Neural cell (in vitro differentiated cells): ENCODE results near the gene CFL1.
"Not testable (repeated sequence)": the region's sequence is repeated elsewhere in the genome, so short reads cannot be mapped to it uniquely, and the experiment has no call there.

Source experiments
- CTCF ChIP-seq: fragments of 450-650 bp; IDR thresholded peaks from 2 replicates; pipeline ENCODE4 v1.5.1; 2014; ENCODE audit warnings: antibody characterized with exemption, mild to moderate bottlenecking, moderate library complexity; ENCODE audit not compliant: poor library complexity, severe bottlenecking
- EP300 ChIP-seq: fragments of 450-650 bp; conservative IDR thresholded peaks from 2 replicates; pipeline ENCODE4 v1.6.1; 2014; ENCODE audit warnings: antibody characterized with exemption, mild to moderate bottlenecking, moderate library complexity; ENCODE audit not compliant: poor library complexity, severe bottlenecking
- EZH2 ChIP-seq: fragments of 200-600, 300-800 bp; shearing (Covaris generic), sonication (generic); IDR thresholded peaks from 2 replicates; pipeline ENCODE4 v1.6.1; 2014; ENCODE audit warnings: antibody characterized with exemption, low read length, borderline replicate concordance, mild to moderate bottlenecking; ENCODE audit not compliant: insufficient read depth, poor library complexity, severe bottlenecking
- POLR2AphosphoS5 ChIP-seq: IDR thresholded peaks from 2 replicates; pipeline ENCODE4 v1.6.1; 2012
- RAD21 ChIP-seq: fragments of 450-650 bp; conservative IDR thresholded peaks from 2 replicates; pipeline ENCODE4 v1.6.1; 2014; ENCODE audit warnings: antibody characterized with exemption, mild to moderate bottlenecking, moderate library complexity
- REST ChIP-seq: IDR thresholded peaks from 2 replicates; pipeline ENCODE4 v1.6.1; 2012; ENCODE audit warnings: borderline replicate concordance
- SMC3 ChIP-seq: fragments of 450-650 bp; conservative IDR thresholded peaks from 2 replicates; pipeline ENCODE4 v1.6.1; 2014; ENCODE audit warnings: antibody characterized with exemption, mild to moderate bottlenecking, moderate library complexity; ENCODE audit not compliant: poor library complexity
- TAF1 ChIP-seq: IDR thresholded peaks from 2 replicates; pipeline ENCODE4 v1.6.1; 2012; ENCODE audit warnings: low read depth

GRCh38 chr11:65832231-65832630, 25.7 kb downstream of the CFL1 start:
- TF ChIP-seq CTCF, EZH2, SMC3, EP300, REST, TAF1, POLR2AphosphoS5, RAD21: not testable (repeated sequence)
